Activated CD8-positive, alpha-beta memory T cell treated with anti-CD3 and anti-CD28 coated beads, Interleukin-2, amount 50 U/mL, for 4 hours (primary cell): ENCODE results near the gene FBXW2.

Experiments used
- DNase-seq: peaks from one replicate; pipeline ENCODE4 v3.0.0-alpha.2; 2020

The FBXW2 gene

GRCh38 chr9:120740132-120740531 is 53.1 kb downstream of the FBXW2 start:
- no peak for DNase-seq

GRCh38 chr9:120737416-120738165 is 55.6 kb downstream of the FBXW2 start:
- DNase-seq: no peak

GRCh38 chr9:120736881-120737280 is 56.3 kb downstream of the FBXW2 start:
- DNase-seq: no peak

GRCh38 chr9:120735415-120736126 is 57.6 kb downstream of the FBXW2 start:
- DNase-seq: no peak

GRCh38 chr9:120734607-120735410 is 58.4 kb downstream of the FBXW2 start:
- DNase-seq: no peak

- no peak for DNase-seq
Measured at GRCh38 chr9:120733190-120733589, 60.0 kb downstream of the FBXW2 start.

GRCh38 chr9:120730654-120731514 is 62.3 kb downstream of the FBXW2 start:
- no peak for DNase-seq

GRCh38 chr9:120729791-120730241 is 63.4 kb downstream of the FBXW2 start:
- DNase-seq: no peak

GRCh38 chr9:120726484-120726883 is 66.7 kb downstream of the FBXW2 start:
- DNase-seq: no peak

- no peak for DNase-seq
Measured at GRCh38 chr9:120725907-120726306, 67.3 kb downstream of the FBXW2 start.

- no peak for DNase-seq
Measured at GRCh38 chr9:120724757-120725400, 68.3 kb downstream of the FBXW2 start.

GRCh38 chr9:120723565-120723964 is 69.7 kb downstream of the FBXW2 start:
- DNase-seq: no peak

GRCh38 chr9:120720404-120720803 is 72.8 kb downstream of the FBXW2 start:
- DNase-seq: no peak

GRCh38 chr9:120718316-120718715 is 74.9 kb downstream of the FBXW2 start:
- no peak for DNase-seq

- DNase-seq: no peak
Measured at GRCh38 chr9:120717176-120717575, 76.0 kb downstream of the FBXW2 start.

GRCh38 chr9:120716483-120716882 is 76.7 kb downstream of the FBXW2 start:
- DNase-seq: no peak

- DNase-seq: no peak
Measured at GRCh38 chr9:120715389-120715924, 77.8 kb downstream of the FBXW2 start.

- DNase-seq: no peak
Measured at GRCh38 chr9:120714846-120715388, 78.3 kb downstream of the FBXW2 start.

- DNase-seq: peak; percentile 96
Measured at GRCh38 chr9:120714088-120714845, 78.9 kb downstream of the FBXW2 start, which contains the start of gene MEGF9. MEGF9 (minus strand) TSS chr9:120714470; CDS start chr9:120714358, 112 bp downstream.
